Omental fat pad (tissue), 4 donors: ENCODE data around the gene NSRP1. TPM values are rescaled to one million over a fixed set of nuclear protein-coding genes. Genes with fewer than 3 reads are reported as not detected.

Source experiments
- ATAC-seq: fragments of 150-250 bp; one replicate; pipeline ENCODE4 v1.9.1; 2016; ENCODE audit warnings: mild to moderate bottlenecking, moderate library complexity; ENCODE audit not compliant: low FRiP score
- DNase-seq: peaks from one replicate; pipeline ENCODE4 v3.0.0-alpha.2; 2019; ENCODE audit warnings: low spot score
- CTCF ChIP-seq, 3 donors: fragments of 450-650 bp; IDR thresholded peaks; one replicate each; pipeline ENCODE4 v1.5.1; 2016 to 2017; ENCODE audit warnings: antibody characterized with exemption in 3 of 3, mild to moderate bottlenecking in 3 of 3, moderate library complexity in 2 of 3
- total RNA-seq, 4 donors: library from RNA; depleted of rRNA; stranded (reverse); fragments of >200 nt; gene quantifications; one replicate each; pipeline ENCODE4 v1.1.0, GENCODE V29; 2016

The NSRP1 gene
- total RNA-seq, 4 donors from 2014 or later: 17.4 to 35.2 (median 25.1) TPM

GRCh38 chr17:30174556-30174955, 57.9 kb downstream of the NSRP1 start:
- ATAC-seq (no peak), DNase-seq (no peak)
- TF ChIP-seq CTCF (IDR thresholded peaks at IDR 0.05): no peak

GRCh38 chr17:30176855-30177254, 60.2 kb downstream of the NSRP1 start:
- DNase-seq (no peak), ATAC-seq (no peak)
- TF ChIP-seq CTCF (IDR thresholded peaks at IDR 0.05): no peak

GRCh38 chr17:30186761-30187160, 70.1 kb downstream of the NSRP1 start:
- no peak for DNase-seq
- TF ChIP-seq CTCF (IDR thresholded peaks at IDR 0.05): no peak
- no peak for ATAC-seq

GRCh38 chr17:30187573-30187972, 71.0 kb downstream of the NSRP1 start:
- ATAC-seq (no peak), DNase-seq (no peak)

GRCh38 chr17:30188211-30188939, 71.8 kb downstream of the NSRP1 start:
- no peak for ATAC-seq
- TF ChIP-seq CTCF (IDR thresholded peaks at IDR 0.05): no peak
- no peak for DNase-seq

More at GRCh38 chr17:30187573-30187972, 71.0 kb downstream of the NSRP1 start:
- TF ChIP-seq CTCF (IDR thresholded peaks at IDR 0.05): no peak

- no peak for DNase-seq
- no peak for ATAC-seq
- TF ChIP-seq CTCF (IDR thresholded peaks at IDR 0.05): no peak
These were observed 74.5 kb downstream of the NSRP1 start for GRCh38 chr17:30191072-30191471.

- no peak for TF ChIP-seq CTCF (IDR thresholded peaks at IDR 0.05)
- ATAC-seq: no peak
- no peak for DNase-seq
These were observed 79.9 kb downstream of the NSRP1 start for GRCh38 chr17:30196504-30196903.
